ENCODE data around the gene CHAF1A.

GRCh38 chr19:4443966-4444764, 41.7 kb downstream of the CHAF1A start:
- TF ChIP-seq EP300 (IDR thresholded peaks at IDR 0.05) = no peak
- TF ChIP-seq CTCF (IDR thresholded peaks at IDR 0.05) = no peak
- TF ChIP-seq POLR2A (IDR thresholded peaks at IDR 0.05) = no peak
- TF ChIP-seq POLR2AphosphoS5 (IDR thresholded peaks at IDR 0.05) = no peak
